Naive B cell (primary cell): ENCODE results near the gene TBX5. TPM values are rescaled to one million over a fixed set of nuclear protein-coding genes. Genes with fewer than 3 reads are reported as not detected.

ENCODE experiments used
- ATAC-seq, 2 donors: fragments of 150-1000 bp; cut with Tn5 transposase; 2 replicates each; pipeline ENCODE4 v1.10.0; 2021; ENCODE audit warnings: low read depth in 2 of 2, mild to moderate bottlenecking in 2 of 2, moderate library complexity in 2 of 2
- DNase-seq: peaks from one replicate; pipeline ENCODE4 v3.0.0; 2022
- H3K27ac Mint-ChIP-seq, 6 donors: one replicate each; pipeline ENCODE4 v1.8.0; 2020 to 2022; ENCODE audit warnings: mild to moderate bottlenecking in 6 of 6, mixed read lengths in 6 of 6, moderate library complexity in 5 of 6, inconsistent platforms in 2 of 6
- H3K27me3 Mint-ChIP-seq, 3 donors: one replicate each; pipeline ENCODE4 v1.8.0; 2021 to 2022; ENCODE audit warnings: mixed read lengths in 3 of 3, mild to moderate bottlenecking in 1 of 3
- H3K36me3 Mint-ChIP-seq, 2 donors: one replicate each; pipeline ENCODE4 v1.8.0; 2020 to 2022; ENCODE audit warnings: mixed read lengths in 2 of 2, inconsistent platforms in 1 of 2, mild to moderate bottlenecking in 1 of 2
- H3K4me1 Mint-ChIP-seq, 3 donors: one replicate each; pipeline ENCODE4 v1.8.0; 2020 to 2022; ENCODE audit warnings: mixed read lengths in 3 of 3, inconsistent platforms in 1 of 3, mild to moderate bottlenecking in 1 of 3, moderate library complexity in 1 of 3
- H3K4me3 Mint-ChIP-seq, 8 donors: one replicate each; pipeline ENCODE4 v1.8.0; 2020 to 2022; ENCODE audit warnings: mild to moderate bottlenecking in 8 of 8, mixed read lengths in 8 of 8, moderate library complexity in 8 of 8, inconsistent platforms in 2 of 8
- H3K9me3 Mint-ChIP-seq, 7 donors: one replicate each; pipeline ENCODE4 v1.8.0; 2020 to 2022; ENCODE audit warnings: mixed read lengths in 7 of 7, mild to moderate bottlenecking in 5 of 7, inconsistent platforms in 2 of 7, moderate library complexity in 1 of 7
- polyA plus RNA-seq, 6 donors: library from polyadenylated mRNA; unstranded; fragments of 300-500 nt; fragmentation: Illumina TruSeq; gene quantifications; one replicate each; pipeline ENCODE4 v1.2.3, GENCODE V29; 2021; ENCODE audit warnings: low read depth in 6 of 6

Gene TBX5
- not detected for polyA plus RNA-seq

DNA sequence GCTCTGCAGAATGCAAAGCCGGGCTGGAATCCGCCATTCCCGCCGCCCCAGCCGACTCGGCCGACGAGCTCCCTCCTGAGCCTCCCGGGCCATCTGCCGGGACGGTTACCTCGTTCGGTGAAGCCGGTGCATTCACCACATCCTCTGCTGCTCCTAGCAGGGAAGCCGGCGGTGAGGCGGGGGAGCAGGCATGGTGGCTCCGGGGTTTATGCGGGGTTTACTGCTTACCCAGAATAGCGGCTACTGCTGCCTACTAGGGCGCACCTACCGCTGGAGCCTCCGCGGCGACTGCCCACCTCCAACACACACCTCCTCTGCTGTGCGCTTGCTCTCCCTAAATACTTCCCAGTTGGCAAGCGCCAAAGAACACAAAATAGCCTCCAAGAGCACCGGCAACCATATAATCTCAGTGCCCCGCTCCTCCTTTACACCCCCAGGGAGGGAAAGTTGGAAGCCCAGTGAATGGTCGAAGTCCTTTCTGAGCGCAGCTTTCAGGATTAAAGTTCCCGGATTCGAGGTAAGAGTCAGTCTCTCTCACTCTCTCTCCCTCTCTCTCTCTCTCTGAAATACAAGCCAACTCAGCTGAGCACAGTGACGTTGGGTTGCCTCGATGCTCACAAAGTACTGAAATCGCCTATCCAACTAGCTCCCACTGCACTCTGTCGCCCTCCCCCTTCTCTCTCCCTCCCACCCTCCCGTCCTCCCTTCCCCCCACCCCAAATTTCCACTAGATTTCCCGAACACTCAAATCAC lies at the start of gene TBX5:
TBX5 (minus strand) TSS at position 626 of the 753 bp plus-strand sequence. CDS start 2,246 bp downstream, outside the sequence.
- H3K4me1 Mint-ChIP-seq = peaks cover 2 to 17% (median 8%) of the 10 kb centered on the region in 3 donors
- peak within 1 kb of the TSS in 1 of 8 donors; percentile 47 for H3K4me3 Mint-ChIP-seq
- H3K9me3 Mint-ChIP-seq = peaks cover 0 to 6% (median 0%) of the 10 kb centered on the region in 7 donors
- DNase-seq = no peak
- peak within 1 kb of the TSS in 3 of 6 donors; percentile 26 to 60 (median 33) for H3K27ac Mint-ChIP-seq
- ATAC-seq = no peak
- peaks cover 0 to 9% of the 10 kb centered on the region in 2 donors for H3K36me3 Mint-ChIP-seq
- peaks cover 69 to 99% (median 92%) of the 10 kb centered on the region in 3 donors for H3K27me3 Mint-ChIP-seq

DNA sequence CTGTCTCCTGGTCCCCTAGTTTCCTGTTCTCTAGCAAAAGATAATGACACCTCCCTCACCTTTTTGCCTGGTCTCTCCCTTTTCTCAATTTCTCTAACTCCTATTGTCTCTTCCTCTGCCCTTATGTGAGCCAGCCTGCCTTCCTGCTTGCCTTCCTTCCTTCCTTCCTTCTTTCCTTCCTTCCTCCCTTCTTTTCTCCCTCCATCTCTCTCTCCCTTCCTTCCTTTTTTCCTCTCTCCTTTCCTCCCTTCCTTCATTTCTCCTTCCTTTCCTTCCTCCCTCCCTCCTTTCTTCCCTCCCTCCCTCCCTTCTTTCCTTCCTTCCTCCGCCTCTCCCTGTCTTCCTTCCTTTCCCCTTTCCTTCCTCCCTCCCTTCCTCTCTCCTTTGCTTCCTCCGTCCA lies 45.7 kb upstream of the TBX5 start:
- H3K4me3 Mint-ChIP-seq = peak overlapping the region in 1 of 8 donors; percentile 50
- H3K9me3 Mint-ChIP-seq = peaks cover 0 to 7% (median 0%) of the 10 kb centered on the region in 7 donors
- peaks cover 0 to 6% of the 10 kb centered on the region in 2 donors for H3K36me3 Mint-ChIP-seq
- DNase-seq (no peak), ATAC-seq (no peak)
- H3K27ac Mint-ChIP-seq = no peak overlapping the region
- H3K27me3 Mint-ChIP-seq = peaks cover 48 to 73% (median 68%) of the 10 kb centered on the region in 3 donors
- no peaks in the 10 kb centered on the region for H3K4me1 Mint-ChIP-seq

DNA sequence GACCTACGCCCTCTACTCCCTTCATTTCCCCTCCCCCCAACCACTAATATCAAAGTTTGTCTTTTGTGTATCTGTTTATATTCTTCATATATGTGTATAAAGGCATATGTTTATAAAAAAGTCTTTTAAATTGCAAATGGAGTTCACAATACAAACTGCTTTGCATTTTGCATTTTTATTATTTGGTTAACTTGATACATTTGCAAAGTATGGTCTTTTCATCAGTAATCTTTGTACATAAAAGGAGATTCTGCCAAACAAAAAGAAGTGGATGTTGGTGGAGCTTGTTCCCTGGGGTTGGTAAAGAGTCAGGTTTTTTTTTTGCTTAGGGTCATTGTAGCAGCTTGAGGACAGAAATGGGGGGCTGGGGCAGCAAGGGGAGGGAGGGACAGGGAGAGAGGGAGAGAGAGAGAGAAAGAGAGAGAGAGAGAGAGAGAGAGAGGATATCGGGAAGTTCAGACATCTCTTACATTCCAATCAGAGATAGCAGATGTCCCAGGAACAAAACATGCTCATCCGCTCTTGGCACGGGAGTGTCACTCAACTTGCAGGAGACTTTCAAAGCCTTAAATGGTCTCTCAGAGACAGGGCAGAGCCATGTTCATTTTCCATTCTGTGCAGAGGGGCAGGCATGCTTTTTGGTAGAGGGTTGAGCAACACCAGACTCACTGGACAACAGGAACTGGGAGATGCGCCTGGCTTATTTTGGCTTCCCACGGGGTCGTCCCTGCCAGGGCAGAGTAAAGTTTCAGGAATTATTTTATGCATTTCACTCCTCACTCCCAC lies 44.8 kb upstream of the TBX5 start:
- Mint-ChIP-seq H3K4me1 (no peaks in the 10 kb centered on the region), H3K27me3 (peaks cover 50 to 82% (median 75%) of the 10 kb centered on the region in 3 donors), H3K27ac (no peak overlapping the region), H3K4me3 (no peak overlapping the region), H3K9me3 (peaks cover 0 to 7% (median 0%) of the 10 kb centered on the region in 7 donors), H3K36me3 (peaks cover 0 to 6% of the 10 kb centered on the region in 2 donors)
- ATAC-seq = no peak
- DNase-seq = no peak

DNA sequence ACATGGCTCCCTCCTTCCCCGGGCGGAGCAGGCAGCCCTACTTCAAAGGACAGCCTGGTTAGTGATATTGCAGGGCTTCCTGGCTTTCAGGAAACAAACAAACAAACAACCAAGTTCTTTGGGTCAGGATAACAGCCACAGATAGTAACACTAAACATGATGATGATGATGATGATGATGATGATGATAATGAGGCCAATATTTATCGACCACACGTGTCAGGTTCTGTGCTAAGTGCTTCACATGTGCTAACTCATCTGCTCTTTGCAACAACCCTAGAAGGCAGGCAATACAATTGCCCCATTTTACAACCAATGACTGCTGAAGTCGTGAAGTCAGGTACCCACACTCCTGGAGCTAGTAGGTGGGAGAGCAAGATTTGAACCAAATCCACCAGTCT lies 44.1 kb upstream of the TBX5 start:
- Mint-ChIP-seq H3K36me3 (peaks cover 0 to 8% of the 10 kb centered on the region in 2 donors), H3K27ac (no peak overlapping the region), H3K27me3 (peaks cover 51 to 87% (median 77%) of the 10 kb centered on the region in 3 donors), H3K4me1 (peaks cover 0 to under 1% (median 0%) of the 10 kb centered on the region in 3 donors), H3K4me3 (no peak overlapping the region), H3K9me3 (peaks cover 0 to 7% (median 0%) of the 10 kb centered on the region in 7 donors)
- no peak for DNase-seq
- no peak for ATAC-seq

DNA sequence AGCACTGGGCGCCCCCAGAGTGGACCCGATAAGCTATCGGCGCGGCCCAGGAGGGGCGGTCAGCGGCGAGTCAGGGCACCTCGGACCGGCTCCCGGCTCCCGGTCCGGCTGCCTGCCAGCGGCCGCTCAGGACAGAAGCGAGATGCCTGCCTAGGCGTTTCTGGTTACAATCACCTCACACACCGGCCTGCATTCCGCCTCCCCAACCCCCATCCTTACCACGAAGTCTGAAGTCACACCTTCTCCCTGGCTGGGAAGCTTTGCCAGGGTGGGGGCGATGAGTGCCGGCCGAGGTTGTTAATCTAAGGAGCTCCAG lies 42.6 kb upstream of the TBX5 start:
- Mint-ChIP-seq H3K4me1 (peaks cover 0 to 4% (median 0%) of the 10 kb centered on the region in 3 donors), H3K27ac (no peak overlapping the region), H3K27me3 (peaks cover 56 to 92% (median 78%) of the 10 kb centered on the region in 3 donors), H3K4me3 (no peak overlapping the region), H3K36me3 (peaks cover 0 to 13% of the 10 kb centered on the region in 2 donors), H3K9me3 (peaks cover 0 to 9% (median 0%) of the 10 kb centered on the region in 7 donors)
- DNase-seq (no peak), ATAC-seq (no peak)

DNA sequence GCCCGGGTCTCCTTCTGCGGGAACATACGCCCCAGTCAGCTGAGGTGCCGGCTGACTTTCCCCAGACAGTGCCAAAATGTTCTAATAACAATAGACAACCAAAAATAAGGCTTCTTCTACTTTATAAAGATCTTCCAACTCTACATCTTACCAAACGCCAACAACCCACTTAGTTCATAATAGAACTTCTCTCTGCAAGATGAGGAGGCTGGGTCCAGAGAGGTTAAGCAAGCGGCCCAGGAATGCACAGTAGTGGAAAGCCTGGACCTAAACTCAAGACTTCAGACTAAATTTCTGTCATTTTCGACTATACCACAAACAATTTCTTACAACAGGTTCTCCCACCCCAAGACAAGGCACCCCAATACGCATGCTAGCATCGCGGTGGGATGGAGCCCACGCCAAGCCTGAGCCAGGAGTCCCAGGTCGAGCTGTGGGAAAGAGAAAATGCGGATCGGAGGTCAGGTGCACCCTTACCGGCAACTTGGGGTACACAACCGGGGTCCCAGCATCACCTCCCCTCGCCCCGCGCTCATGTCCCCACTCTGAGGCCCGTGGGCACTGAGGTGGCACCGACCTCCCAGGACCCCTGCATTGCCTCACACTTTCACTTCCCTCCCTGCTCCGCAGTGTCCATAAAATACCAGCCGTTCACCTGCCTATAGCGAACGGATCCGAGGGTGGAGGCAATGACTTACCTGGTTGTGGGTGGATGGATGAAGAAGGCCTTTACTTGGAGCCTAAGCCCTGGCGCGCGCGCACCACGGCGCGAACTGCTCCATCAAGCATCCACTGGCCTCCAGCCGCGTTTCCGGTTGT lies 42.1 kb upstream of the TBX5 start:
- no peak for DNase-seq
- peaks cover 0 to 4% (median 0%) of the 10 kb centered on the region in 3 donors for H3K4me1 Mint-ChIP-seq
- no peak overlapping the region for H3K27ac Mint-ChIP-seq
- no peak overlapping the region for H3K4me3 Mint-ChIP-seq
- H3K27me3 Mint-ChIP-seq = peaks cover 62 to 94% (median 83%) of the 10 kb centered on the region in 3 donors
- peaks cover 0 to 13% of the 10 kb centered on the region in 2 donors for H3K36me3 Mint-ChIP-seq
- no peak for ATAC-seq
- peaks cover 0 to 9% (median 0%) of the 10 kb centered on the region in 7 donors for H3K9me3 Mint-ChIP-seq

DNA sequence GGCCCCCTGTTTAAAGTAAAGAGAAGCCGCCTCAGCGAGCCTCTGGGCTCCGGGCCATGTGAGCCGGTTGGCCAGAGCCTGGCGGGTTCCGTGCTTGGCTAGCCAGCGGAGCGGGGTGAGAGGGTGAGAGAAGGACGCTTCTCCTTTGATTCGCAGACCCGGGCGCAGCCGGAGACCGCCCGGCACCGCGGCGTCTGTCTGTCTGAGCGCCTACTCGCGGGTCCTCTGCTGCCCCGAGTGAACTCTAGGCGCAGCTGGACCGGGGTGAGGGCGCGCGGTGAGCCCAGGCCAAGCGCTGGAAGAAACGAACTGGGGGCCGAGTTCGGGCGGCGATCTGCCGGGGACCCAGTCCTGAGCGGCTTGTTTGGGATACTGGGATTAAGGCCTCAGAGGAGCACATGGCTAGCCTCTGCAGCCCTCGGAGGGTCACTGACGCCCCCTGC lies 41.4 kb upstream of the TBX5 start:
- Mint-ChIP-seq H3K27ac (no peak overlapping the region), H3K36me3 (peaks cover 0 to 13% of the 10 kb centered on the region in 2 donors), H3K4me3 (no peak overlapping the region), H3K27me3 (peaks cover 69 to 95% (median 90%) of the 10 kb centered on the region in 3 donors), H3K4me1 (peaks cover 0 to 4% (median 0%) of the 10 kb centered on the region in 3 donors), H3K9me3 (peaks cover 0 to 9% (median 0%) of the 10 kb centered on the region in 7 donors)
- DNase-seq = no peak
- no peak for ATAC-seq

DNA sequence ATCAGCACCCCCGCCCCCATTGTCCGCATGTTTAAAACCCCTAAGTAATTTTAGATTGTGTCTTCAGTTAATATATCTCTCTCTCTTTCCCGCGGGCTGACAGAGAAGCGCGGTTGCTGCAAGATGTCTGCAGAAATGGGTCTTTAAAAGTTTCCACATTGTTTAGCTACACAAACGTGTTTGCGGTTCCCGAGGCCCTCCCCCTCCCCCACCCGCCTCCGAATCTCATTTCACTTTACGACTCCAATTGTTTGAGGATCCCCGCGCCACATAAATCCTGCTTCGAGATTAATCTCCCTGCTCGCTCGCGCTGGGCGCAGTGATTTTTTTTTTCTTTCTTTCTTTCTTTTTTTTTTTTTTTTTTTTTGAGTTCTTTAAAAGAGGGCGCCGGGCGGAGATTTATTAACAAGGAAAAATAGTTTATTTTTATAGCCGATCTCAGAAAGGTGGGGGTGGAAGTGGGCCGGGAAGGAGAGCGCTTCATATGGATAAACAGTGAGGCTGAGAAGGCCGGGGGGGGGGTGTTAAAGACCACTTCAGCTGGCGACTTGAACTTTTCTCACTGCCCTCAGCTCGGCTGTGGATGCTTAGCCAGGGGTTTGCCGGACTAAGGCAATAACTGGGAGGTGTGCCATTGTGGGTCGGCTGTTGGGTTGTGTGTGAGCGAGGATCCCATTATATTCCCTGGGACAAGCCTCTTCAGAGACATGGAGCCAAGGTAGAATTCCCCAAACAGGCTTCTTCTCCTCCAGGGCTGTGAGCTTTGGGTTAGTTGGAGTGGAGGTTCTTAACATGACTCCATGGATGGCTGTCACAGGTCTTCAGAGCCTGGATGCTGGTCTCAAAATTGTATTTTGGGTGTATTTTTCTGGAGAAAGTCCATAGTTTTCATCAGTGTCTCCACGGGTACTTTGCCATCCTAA lies 39.7 kb upstream of the TBX5 start:
- H3K27ac Mint-ChIP-seq = no peak overlapping the region
- peaks cover 0 to 9% (median 0%) of the 10 kb centered on the region in 7 donors for H3K9me3 Mint-ChIP-seq
- H3K4me1 Mint-ChIP-seq = peaks cover 0 to 4% (median 0%) of the 10 kb centered on the region in 3 donors
- peaks cover 65 to 95% (median 90%) of the 10 kb centered on the region in 3 donors for H3K27me3 Mint-ChIP-seq
- H3K4me3 Mint-ChIP-seq = no peak overlapping the region
- H3K36me3 Mint-ChIP-seq = peaks cover 0 to 13% of the 10 kb centered on the region in 2 donors
- DNase-seq (no peak), ATAC-seq (no peak)

DNA sequence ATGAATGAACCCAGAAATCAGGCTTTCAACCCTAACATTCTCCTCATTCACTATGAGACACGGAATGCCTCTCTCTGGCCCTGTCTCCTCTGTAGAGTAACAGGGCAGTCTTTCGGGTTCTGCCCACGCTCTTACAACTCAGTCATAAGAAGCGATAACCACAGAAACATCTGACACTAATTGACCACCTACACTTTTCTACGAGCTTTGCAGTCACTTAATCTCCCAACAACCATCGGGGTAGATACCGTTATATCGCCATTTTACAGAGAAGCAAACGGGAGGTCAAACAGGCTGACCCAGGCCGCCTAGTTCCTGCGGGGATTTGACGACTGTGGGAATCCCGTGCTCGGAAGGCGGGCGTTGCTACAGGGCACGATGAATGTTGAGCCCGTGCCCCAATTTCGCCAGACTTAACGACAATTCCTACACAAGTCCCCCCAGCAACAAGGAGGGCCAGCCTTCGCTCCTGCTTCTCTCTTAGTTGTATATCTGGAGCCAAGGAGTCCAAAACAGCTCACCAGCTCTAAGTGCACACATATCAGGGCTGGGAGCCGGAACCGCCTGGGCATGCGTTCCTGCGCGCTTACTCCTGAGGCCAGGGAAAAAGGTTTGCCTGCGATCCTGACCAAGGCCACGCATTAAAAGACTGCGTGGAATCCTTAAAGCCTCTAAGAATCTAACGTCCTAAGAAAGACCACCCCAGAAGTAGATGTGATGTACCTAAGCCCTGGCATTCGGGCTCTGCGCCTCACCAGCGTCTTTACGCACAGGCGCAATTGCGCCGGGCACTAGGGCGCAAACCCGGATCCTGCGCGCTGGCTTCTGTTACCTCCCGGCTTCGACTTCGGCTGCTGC lies 38.7 kb upstream of the TBX5 start:
- DNase-seq (no peak), ATAC-seq (no peak)
- Mint-ChIP-seq H3K27ac (no peak overlapping the region), H3K36me3 (peaks cover 0 to 7% of the 10 kb centered on the region in 2 donors), H3K27me3 (peaks cover 63 to 96% (median 90%) of the 10 kb centered on the region in 3 donors), H3K9me3 (peaks cover 0 to 8% (median 0%) of the 10 kb centered on the region in 7 donors), H3K4me1 (peaks cover 0 to 4% (median 0%) of the 10 kb centered on the region in 3 donors), H3K4me3 (no peak overlapping the region)

DNA sequence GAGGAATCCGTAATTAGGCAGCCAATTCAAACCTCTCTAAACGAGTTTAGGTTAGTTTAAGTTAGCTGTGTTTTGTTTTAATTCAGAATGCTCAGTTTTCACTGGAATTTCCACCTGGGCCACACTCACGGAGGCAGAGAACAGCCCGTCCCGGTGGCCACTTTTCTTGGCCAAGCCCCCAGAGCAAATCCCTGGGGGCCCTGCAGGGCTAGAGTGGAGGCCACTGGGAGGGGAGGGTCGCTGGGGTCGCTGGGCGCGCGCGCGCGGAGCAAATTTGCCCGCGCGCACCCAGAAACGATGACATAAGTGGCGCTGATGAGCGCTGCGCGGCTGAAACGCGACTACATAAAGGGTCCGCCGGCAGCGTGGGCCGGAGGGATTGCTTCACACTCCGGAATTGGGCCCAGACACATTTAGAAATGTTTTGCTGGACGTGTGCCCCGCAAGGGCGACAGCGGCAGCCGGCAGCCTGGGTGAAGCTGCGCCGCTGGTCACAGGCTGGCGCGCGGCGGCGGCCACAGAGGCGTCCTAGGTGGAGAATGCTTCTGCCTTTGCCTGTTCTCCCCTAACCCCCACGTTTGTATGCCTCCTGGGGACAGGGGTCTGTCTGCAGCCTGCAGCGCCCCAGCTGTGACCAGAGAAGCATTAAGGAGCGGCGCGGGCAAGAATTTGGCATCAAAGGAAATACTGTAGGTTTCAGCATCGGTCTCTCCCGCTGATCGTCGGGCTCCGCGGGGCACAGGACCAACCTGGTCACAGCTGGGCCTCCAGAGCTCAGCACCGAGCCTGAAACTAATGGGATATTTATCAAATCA lies 37.9 kb upstream of the TBX5 start:
- ATAC-seq = no peak
- DNase-seq = no peak
- Mint-ChIP-seq H3K36me3 (peaks cover 0 to 6% of the 10 kb centered on the region in 2 donors), H3K27ac (no peak overlapping the region), H3K27me3 (peaks cover 58 to 96% (median 90%) of the 10 kb centered on the region in 3 donors), H3K4me3 (no peak overlapping the region), H3K9me3 (peaks cover 0 to 2% (median 0%) of the 10 kb centered on the region in 7 donors), H3K4me1 (peaks cover 0 to 4% (median 0%) of the 10 kb centered on the region in 3 donors)

DNA sequence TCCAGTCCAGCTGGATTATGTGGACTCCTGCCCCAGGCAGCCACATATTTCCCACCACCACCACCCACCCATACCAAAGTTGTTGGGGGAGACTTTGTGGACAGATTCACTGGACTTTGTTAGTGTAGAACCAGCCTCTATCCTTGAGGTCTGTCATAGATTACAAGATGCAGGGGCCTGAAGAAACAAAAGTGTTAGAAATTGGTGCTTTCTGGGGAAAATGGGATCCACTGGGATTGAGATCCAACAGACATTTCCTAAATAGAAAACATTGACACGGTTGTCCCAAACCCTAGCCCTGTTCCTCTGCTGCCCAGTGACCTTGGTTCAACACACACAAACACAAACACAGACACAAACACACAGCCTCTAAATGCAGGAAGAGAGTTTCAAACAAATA lies 36.6 kb upstream of the TBX5 start:
- DNase-seq (no peak), ATAC-seq (no peak)
- no peak overlapping the region for H3K27ac Mint-ChIP-seq
- peaks cover 0 to 2% (median 0%) of the 10 kb centered on the region in 7 donors for H3K9me3 Mint-ChIP-seq
- no peak overlapping the region for H3K4me3 Mint-ChIP-seq
- peaks cover 66 to 99% (median 90%) of the 10 kb centered on the region in 3 donors for H3K27me3 Mint-ChIP-seq
- H3K4me1 Mint-ChIP-seq = peaks cover 0 to 4% (median 0%) of the 10 kb centered on the region in 3 donors
- H3K36me3 Mint-ChIP-seq = peaks cover 0 to 6% of the 10 kb centered on the region in 2 donors
